K562 (cell line): ENCODE results near the gene XPR1. TPM values are rescaled to one million over a fixed set of nuclear protein-coding genes. Genes with fewer than 3 reads are reported as not detected.

ENCODE experiments used
- BDP1 ChIP-seq: IDR thresholded peaks from 3 replicates; pipeline ENCODE4 v1.6.1; 2011; ENCODE audit not compliant: insufficient read length, insufficient read depth
- BRD4 ChIP-seq: fragments of 200-600 bp; sonication (generic); IDR thresholded peaks from 2 replicates; pipeline ENCODE4 v1.6.1; 2017; ENCODE audit warnings: inconsistent platforms
- CBX3 ChIP-seq, 2 experiments: IDR thresholded peaks; 1 replicate in 1 of 2; 2 replicates in 1 of 2; pipeline ENCODE4 v1.6.1; 2012; ENCODE audit warnings: inconsistent platforms in 2 of 2, low read length in 2 of 2, borderline replicate concordance in 1 of 2, control low read depth in 1 of 2
- CXXC5 ChIP-seq: fragments of 250-450 bp; sonication (Bioruptor Pico); IDR thresholded peaks from 2 replicates; pipeline ENCODE4 v1.8.0; 2022; ENCODE audit warnings: inconsistent platforms, mild to moderate bottlenecking, moderate library complexity
- DDX20 ChIP-seq: fragments of 450-650 bp; IDR thresholded peaks from 2 replicates; pipeline ENCODE4 v1.6.1; 2016; ENCODE audit warnings: missing genetic modification characterization, low read depth, mild to moderate bottlenecking, missing compliant biosample characterization, moderate library complexity
- DNMT1 ChIP-seq: fragments of 450-650 bp; IDR thresholded peaks from 2 replicates; pipeline ENCODE4 v1.6.1; 2016; ENCODE audit warnings: antibody characterized with exemption, mild to moderate bottlenecking
- ERF ChIP-seq: fragments of 450-650 bp; formaldehyde crosslinking; IDR thresholded peaks from 2 replicates; pipeline ENCODE4 v1.4.0; 2020; ENCODE audit warnings: mild to moderate bottlenecking, mixed read lengths
- GABPA ChIP-seq: fragments of 200-800 bp; sonication (Bioruptor generic); conservative IDR thresholded peaks from 2 replicates; pipeline ENCODE4 v1.6.1; 2016; ENCODE audit warnings: low read depth, missing genetic modification characterization, missing compliant biosample characterization
- GATAD2A ChIP-seq: fragments of 450-650 bp; IDR thresholded peaks from 2 replicates; pipeline ENCODE4 v1.6.1; 2017
- HDGF ChIP-seq: fragments of 450-650 bp; IDR thresholded peaks from 2 replicates; pipeline ENCODE4 v1.6.1; 2016
- LARP7 ChIP-seq: fragments of 450-650 bp; IDR thresholded peaks from 2 replicates; pipeline ENCODE4 v1.6.1; 2016
- MYBL2 ChIP-seq, 2 experiments: fragments of 450-650 bp in 1 of 2; sonication (generic) in 1 of 2; formaldehyde crosslinking in 1 of 2; IDR thresholded peaks; 2 replicates each; pipeline versions ENCODE4 v1.6.1 to v1.8.1; 2017 to 2022; ENCODE audit warnings: borderline replicate concordance in 1 of 2, inconsistent platforms in 1 of 2, low read depth in 1 of 2, mild to moderate bottlenecking in 1 of 2, missing genetic modification reagents in 1 of 2, moderate library complexity in 1 of 2
- PCBP2 ChIP-seq: fragments of 200-400 bp; formaldehyde crosslinking; IDR thresholded peaks from 2 replicates; pipeline ENCODE4 v1.6.1; 2018; ENCODE audit warnings: low read length, low read depth, mild to moderate bottlenecking, moderate library complexity; ENCODE audit not compliant: poor library complexity, severe bottlenecking
- SMARCE1 ChIP-seq: fragments of 450-650 bp; IDR thresholded peaks from 2 replicates; pipeline ENCODE4 v1.7.1; 2016; ENCODE audit warnings: mild to moderate bottlenecking
- SRF ChIP-seq, 2 experiments: fragments of 250-450, 450-650 bp in 1 of 2; sonication (Bioruptor Pico) in 1 of 2; sonication (generic) in 1 of 2; formaldehyde crosslinking; IDR thresholded peaks; 2 replicates each; pipeline versions ENCODE4 v1.5.0 to v1.5.1; 2020 to 2022; ENCODE audit warnings: mild to moderate bottlenecking in 1 of 2, missing genetic modification reagents in 1 of 2
- ZC3H11A ChIP-seq: IDR thresholded peaks from 2 replicates; pipeline ENCODE4 v1.6.1; 2012; ENCODE audit warnings: low read depth, low read length, improper control_type of control experiment
- ZNF282 ChIP-seq: sonication (generic); formaldehyde crosslinking; IDR thresholded peaks from 2 replicates; pipeline ENCODE4 v1.8.1; 2023; ENCODE audit warnings: missing genetic modification reagents
- polyA plus RNA-seq, 8 experiments: library from polyadenylated mRNA; depleted of rRNA in 4 of 8; stranded (reverse) in 5 of 8; unstranded in 3 of 8; fragments of >200 nt; fragmentation: Nextera tagmentation in 2 of 8; fragmentation: Illumina TruSeq in 1 of 8; extraction: Ambion mirVana in 2 of 8; extraction: Trizol in 1 of 8; gene quantifications; 2 replicates each; pipeline versions ENCODE4 v1.2.1 to v1.2.3, GENCODE V29; 2011 to 2014; ENCODE audit warnings: inconsistent platforms in 1 of 8, missing spikeins in 1 of 8
- total RNA-seq, 7 experiments: library from RNA; depleted of rRNA in 6 of 7; stranded (reverse); fragments of >200 nt in 6 of 7; fragmentation: Illumina TruSeq in 2 of 7; extraction: Trizol in 2 of 7; gene quantifications; 2 replicates each; pipeline versions ENCODE4 v1.2.1 to v1.2.3, GENCODE V29; 2011 to 2021; ENCODE audit warnings: low replicate concordance in 1 of 7
- TF ChIP-seq, protein P1 (sequence below): sonication (generic); formaldehyde crosslinking; IDR thresholded peaks from 2 replicates; pipeline ENCODE4 v1.8.0; 2022; ENCODE audit warnings: missing genetic modification reagents, mild to moderate bottlenecking, borderline replicate concordance
- TF ChIP-seq, protein P2 (sequence below): fragments of 450-650 bp; conservative IDR thresholded peaks from 2 replicates; pipeline ENCODE4 v1.6.1; 2016; ENCODE audit warnings: missing genetic modification characterization, low read depth, mild to moderate bottlenecking, control low read depth, missing compliant biosample characterization
- TF ChIP-seq, protein P3 (sequence below), 2 experiments: fragments of 450-650 bp; IDR thresholded peaks; 2 replicates each; pipeline ENCODE4 v1.6.1; 2016
- TF ChIP-seq, protein P4 (sequence below): fragments of 250-450 bp; sonication (Bioruptor Pico); IDR thresholded peaks from 2 replicates; pipeline ENCODE4 v1.8.0; 2022; ENCODE audit warnings: moderate library complexity, mild to moderate bottlenecking, inconsistent platforms

XPR1 gene
- total and polyA plus RNA-seq, 9 of the 15 experiments (the other 6 are each of a cell fraction or from before 2014, with no cell fraction given) = 3.0 to 66.2 (median 38.6) TPM

DNA sequence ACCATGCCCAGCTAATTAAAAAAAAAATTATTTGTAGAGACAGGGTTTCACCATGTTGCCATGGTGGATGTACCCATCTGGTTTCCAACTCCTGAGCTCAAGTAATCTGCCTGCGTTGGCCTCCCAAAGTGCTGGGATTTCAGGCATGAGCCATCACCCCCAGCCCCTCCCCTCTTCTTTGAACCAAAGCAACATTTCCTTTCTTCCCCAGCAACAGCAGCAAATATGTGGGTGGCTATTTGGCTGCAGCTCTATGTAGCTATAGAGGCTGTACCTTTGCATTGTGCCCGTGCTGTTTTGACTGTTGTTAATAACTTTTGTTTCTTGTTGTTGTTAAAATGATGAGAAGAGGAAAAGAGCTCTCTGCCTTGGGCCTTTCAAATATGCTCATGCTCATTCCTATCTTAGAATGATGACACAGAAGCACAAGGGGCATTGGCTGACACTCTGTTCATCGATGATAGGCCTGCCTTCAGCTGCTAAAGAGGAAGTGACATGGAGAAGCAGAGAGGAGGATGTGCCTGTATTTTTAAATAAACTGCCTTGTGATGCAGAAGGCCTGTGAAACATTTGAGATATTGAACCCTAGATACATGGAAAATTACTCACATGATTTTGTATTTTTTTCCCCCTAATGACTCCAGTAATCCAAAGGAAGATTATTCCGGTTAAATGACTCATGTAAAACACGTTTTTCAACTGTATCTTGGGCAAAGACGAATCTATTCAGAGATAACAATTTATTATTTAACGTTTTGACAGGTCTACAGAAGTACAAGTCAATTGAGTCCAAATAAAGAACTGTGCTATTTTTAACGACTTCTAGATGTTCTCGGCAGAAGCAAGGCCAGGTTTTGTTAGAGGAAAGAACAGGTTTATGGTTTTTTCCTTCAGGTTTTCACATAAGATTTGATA lies 20.5 kb upstream of the XPR1 start (continued):
- TF ChIP-seq, protein P1, sequence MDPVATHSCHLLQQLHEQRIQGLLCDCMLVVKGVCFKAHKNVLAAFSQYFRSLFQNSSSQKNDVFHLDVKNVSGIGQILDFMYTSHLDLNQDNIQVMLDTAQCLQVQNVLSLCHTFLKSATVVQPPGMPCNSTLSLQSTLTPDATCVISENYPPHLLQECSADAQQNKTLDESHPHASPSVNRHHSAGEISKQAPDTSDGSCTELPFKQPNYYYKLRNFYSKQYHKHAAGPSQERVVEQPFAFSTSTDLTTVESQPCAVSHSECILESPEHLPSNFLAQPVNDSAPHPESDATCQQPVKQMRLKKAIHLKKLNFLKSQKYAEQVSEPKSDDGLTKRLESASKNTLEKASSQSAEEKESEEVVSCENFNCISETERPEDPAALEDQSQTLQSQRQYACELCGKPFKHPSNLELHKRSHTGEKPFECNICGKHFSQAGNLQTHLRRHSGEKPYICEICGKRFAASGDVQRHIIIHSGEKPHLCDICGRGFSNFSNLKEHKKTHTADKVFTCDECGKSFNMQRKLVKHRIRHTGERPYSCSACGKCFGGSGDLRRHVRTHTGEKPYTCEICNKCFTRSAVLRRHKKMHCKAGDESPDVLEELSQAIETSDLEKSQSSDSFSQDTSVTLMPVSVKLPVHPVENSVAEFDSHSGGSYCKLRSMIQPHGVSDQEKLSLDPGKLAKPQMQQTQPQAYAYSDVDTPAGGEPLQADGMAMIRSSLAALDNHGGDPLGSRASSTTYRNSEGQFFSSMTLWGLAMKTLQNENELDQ (CRISPR knock-in tag) = no peak
- peak; percentile 80 for TF ChIP-seq GABPA
- TF ChIP-seq ZNF282 = no peak
- TF ChIP-seq CBX3 (IDR thresholded peaks at IDR 0.05; ENCODE audit: borderline replicate concordance in 1 of 2, low read length in 2 of 2) = peak in 1 of 2 experiments; percentile 79; a peak in 2 of 3 replicates
- TF ChIP-seq BRD4 = no peak
- TF ChIP-seq PCBP2 = no peak
- TF ChIP-seq SMARCE1 = peak; percentile 85
- peak; percentile 45 for TF ChIP-seq DDX20
- peak; percentile 42; the same call in 1 of the 2 replicates for TF ChIP-seq CXXC5
- 0 out of 2 replicates have a peak, but pooled peaks have one; percentile 60 for TF ChIP-seq GATAD2A
- TF ChIP-seq MYBL2 (IDR thresholded peaks at IDR 0.05; ENCODE audit: low read depth) = peak; percentile 63
- no peak for TF ChIP-seq MYBL2 (CRISPR knock-in tag; IDR thresholded peaks at IDR 0.05; ENCODE audit: borderline replicate concordance)
- TF ChIP-seq BDP1 = no peak
- 0 out of 2 replicates have a peak, but pooled peaks have one; percentile 15 for TF ChIP-seq HDGF
- no peak for TF ChIP-seq ZC3H11A
- no peak for TF ChIP-seq DNMT1
- TF ChIP-seq, protein P2, sequence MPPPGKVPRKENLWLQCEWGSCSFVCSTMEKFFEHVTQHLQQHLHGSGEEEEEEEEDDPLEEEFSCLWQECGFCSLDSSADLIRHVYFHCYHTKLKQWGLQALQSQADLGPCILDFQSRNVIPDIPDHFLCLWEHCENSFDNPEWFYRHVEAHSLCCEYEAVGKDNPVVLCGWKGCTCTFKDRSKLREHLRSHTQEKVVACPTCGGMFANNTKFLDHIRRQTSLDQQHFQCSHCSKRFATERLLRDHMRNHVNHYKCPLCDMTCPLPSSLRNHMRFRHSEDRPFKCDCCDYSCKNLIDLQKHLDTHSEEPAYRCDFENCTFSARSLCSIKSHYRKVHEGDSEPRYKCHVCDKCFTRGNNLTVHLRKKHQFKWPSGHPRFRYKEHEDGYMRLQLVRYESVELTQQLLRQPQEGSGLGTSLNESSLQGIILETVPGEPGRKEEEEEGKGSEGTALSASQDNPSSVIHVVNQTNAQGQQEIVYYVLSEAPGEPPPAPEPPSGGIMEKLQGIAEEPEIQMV (tag) = 0 out of 2 replicates have a peak, but pooled peaks have one; percentile 30
- TF ChIP-seq ERF (CRISPR knock-in tag) = peak; percentile 50; the same call in 1 of the 2 replicates
- TF ChIP-seq, protein P3, sequence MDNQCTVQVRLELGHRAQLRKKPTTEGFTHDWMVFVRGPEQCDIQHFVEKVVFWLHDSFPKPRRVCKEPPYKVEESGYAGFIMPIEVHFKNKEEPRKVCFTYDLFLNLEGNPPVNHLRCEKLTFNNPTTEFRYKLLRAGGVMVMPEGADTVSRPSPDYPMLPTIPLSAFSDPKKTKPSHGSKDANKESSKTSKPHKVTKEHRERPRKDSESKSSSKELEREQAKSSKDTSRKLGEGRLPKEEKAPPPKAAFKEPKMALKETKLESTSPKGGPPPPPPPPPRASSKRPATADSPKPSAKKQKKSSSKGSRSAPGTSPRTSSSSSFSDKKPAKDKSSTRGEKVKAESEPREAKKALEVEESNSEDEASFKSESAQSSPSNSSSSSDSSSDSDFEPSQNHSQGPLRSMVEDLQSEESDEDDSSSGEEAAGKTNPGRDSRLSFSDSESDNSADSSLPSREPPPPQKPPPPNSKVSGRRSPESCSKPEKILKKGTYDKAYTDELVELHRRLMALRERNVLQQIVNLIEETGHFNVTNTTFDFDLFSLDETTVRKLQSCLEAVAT (IDR thresholded peaks at IDR 0.05) = no peak
- TF ChIP-seq LARP7 = no peak
- TF ChIP-seq, protein P4, sequence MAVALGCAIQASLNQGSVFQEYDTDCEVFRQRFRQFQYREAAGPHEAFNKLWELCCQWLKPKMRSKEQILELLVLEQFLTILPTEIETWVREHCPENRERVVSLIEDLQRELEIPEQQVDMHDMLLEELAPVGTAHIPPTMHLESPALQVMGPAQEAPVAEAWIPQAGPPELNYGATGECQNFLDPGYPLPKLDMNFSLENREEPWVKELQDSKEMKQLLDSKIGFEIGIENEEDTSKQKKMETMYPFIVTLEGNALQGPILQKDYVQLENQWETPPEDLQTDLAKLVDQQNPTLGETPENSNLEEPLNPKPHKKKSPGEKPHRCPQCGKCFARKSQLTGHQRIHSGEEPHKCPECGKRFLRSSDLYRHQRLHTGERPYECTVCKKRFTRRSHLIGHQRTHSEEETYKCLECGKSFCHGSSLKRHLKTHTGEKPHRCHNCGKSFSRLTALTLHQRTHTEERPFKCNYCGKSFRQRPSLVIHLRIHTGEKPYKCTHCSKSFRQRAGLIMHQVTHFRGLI (CRISPR knock-in tag) = no peak
- TF ChIP-seq SRF (CRISPR knock-in tag; IDR thresholded peaks at IDR 0.05) = peak in 1 of 2 experiments; percentile 2; a peak in 1 of 4 replicates
